A549 treated with RU486 at 1 μM for 4 hours (cell line): ENCODE results near the gene MRPS10. TPM values are rescaled to one million over a fixed set of nuclear protein-coding genes. Genes with fewer than 3 reads are reported as not detected.

Experiments
- total RNA-seq: library from RNA; stranded (reverse); fragments of 200-300 nt; extraction: Qiagen RNA extraction; gene quantifications from 5 replicates; pipeline ENCODE4 v1.2.3, GENCODE V29; 2022; ENCODE audit warnings: low read depth

The MRPS10 gene
- 26.8 to 42.1 TPM (median 39.1 TPM) in 5 replicates for total RNA-seq

GRCh38 chr6:42217519-42218367 is at the start of gene MRPS10:
Gene MRPS10, minus strand, starts transcription at chr6:42217861. Its CDS starts 12 bp downstream, at chr6:42217849.

GRCh38 chr6:42173101-42173500 is 44.6 kb downstream of the MRPS10 start, which contains the start of gene GUCA1A:
Gene GUCA1A, plus strand, starts transcription at chr6:42173364. Its CDS starts 250 bp downstream, at chr6:42173614.

Other genes starting within 250 kb of the MRPS10 start
- 11.2 to 13.1 TPM (median 12.2 TPM) in 5 replicates for gene TAF8, start 167.3 kb downstream of the MRPS10 start, total RNA-seq
- 0.96 to 2.0 TPM (median 1.3 TPM) in 5 replicates for gene C6orf132, start 75.2 kb downstream of the MRPS10 start, total RNA-seq
- not detected in 5 replicates for gene GUCA1A, start 44.5 kb downstream of the MRPS10 start, total RNA-seq
- gene GUCA1B, start 22.9 kb downstream of the MRPS10 start, total RNA-seq = 0.45 to 0.87 TPM (median 0.57 TPM) in 5 replicates
- gene TRERF1, start 234.1 kb upstream of the MRPS10 start, total RNA-seq = 5.3 to 8.8 TPM (median 7.4 TPM) in 5 replicates